Heart right ventricle (tissue), 16 donors: ENCODE data around the gene SFI1. TPM values are rescaled to one million over a fixed set of nuclear protein-coding genes. Genes with fewer than 3 reads are reported as not detected.

Experiments
- ATAC-seq, 8 donors: fragments of 200-7000 bp; cut with Tn5 transposase; one replicate each; pipeline ENCODE4 v1.9.1; 2020; ENCODE audit warnings: mild to moderate bottlenecking in 8 of 8, moderate library complexity in 8 of 8, moderate number of reproducible peaks in 1 of 8
- DNase-seq, 2 donors: peaks; one replicate each; pipeline ENCODE4 v3.0.0-alpha.2; 2020
- H3K27ac ChIP-seq, 10 donors: fragments of 200-600 bp; sonication (generic) in 2 of 10; one replicate each; pipeline versions ENCODE4 v1.5.0 to v1.8.0; 2020 to 2022; ENCODE audit warnings: mild to moderate bottlenecking in 3 of 10
- H3K27me3 ChIP-seq, 7 donors: fragments of 200-600 bp; one replicate each; pipeline ENCODE4 v1.8.0; 2021 to 2022; ENCODE audit warnings: mild to moderate bottlenecking in 2 of 7
- H3K36me3 ChIP-seq, 9 donors: fragments of 200-600 bp; sonication (generic) in 1 of 9; one replicate each; pipeline versions ENCODE4 v1.5.0 to v1.8.0; 2020 to 2022; ENCODE audit warnings: mild to moderate bottlenecking in 2 of 9
- H3K4me1 ChIP-seq, 9 donors: fragments of 200-600 bp; sonication (generic) in 1 of 9; one replicate each; pipeline versions ENCODE4 v1.5.0 to v1.8.0; 2020 to 2022; ENCODE audit warnings: mild to moderate bottlenecking in 4 of 9
- H3K4me3 ChIP-seq, 10 donors: fragments of 200-600 bp; sonication (generic) in 2 of 10; one replicate each; pipeline versions ENCODE4 v1.5.0 to v1.8.0; 2020 to 2022; ENCODE audit warnings: mild to moderate bottlenecking in 7 of 10, moderate library complexity in 2 of 10
- H3K9me3 ChIP-seq, 11 donors: fragments of 200-600 bp in 10 of 11; sonication (generic) in 2 of 11; one replicate each; pipeline versions ENCODE4 v1.5.0 to v1.8.0; 2013 to 2022; ENCODE audit warnings: mild to moderate bottlenecking in 2 of 11, control low read depth in 1 of 11, moderate library complexity in 1 of 11
- WGBS, 2 donors: extraction: QIAGEN DNeasy Blood & Tissue Kit; methylation state at CpG; one replicate each; pipeline ENCODE4 v1.1.7; 2013; ENCODE audit warnings: inconsistent platforms in 1 of 2; 5-methylcytosine and 5-hydroxymethylcytosine counted together
- intact Hi-C, 10 donors: fragments of 100-400 bp; cut with DNase I; formaldehyde crosslinking; loops; one replicate each; pipeline versions ENCODE4 v1.11.1 to v1.14.2; 2022
- polyA plus RNA-seq, 2 donors: library from polyadenylated mRNA; stranded (reverse); fragments of 200-250 nt; gene quantifications; one replicate each; pipeline ENCODE4 v1.2.3, GENCODE V29; 2013
- total RNA-seq, 10 donors: library from RNA; stranded (reverse); fragmentation: NEBNext Ultra II Directional in 3 of 10; extraction: Animal tissue kit (Norgen Biotek cat#: 25700) in 3 of 10; gene quantifications; one replicate each; pipeline versions ENCODE4 v1.2.1 to v1.2.4, GENCODE V29; 2021 to 2023
- TF ChIP-seq, protein P1 (sequence below), 9 donors: fragments of 200-600 bp; sonication (generic) in 2 of 9; IDR thresholded peaks; one replicate each; pipeline versions ENCODE4 v1.5.0 to v1.8.0; 2021 to 2022; ENCODE audit warnings: antibody characterized with exemption in 9 of 9, mild to moderate bottlenecking in 5 of 9, moderate library complexity in 1 of 9
- donor health status: Arrhythmogenic right ventricular cardiomyopathy.
- donor health status: ischemic (EF 13 %, LVEDD 7.1; RV severe dilation, severe dysfunction).
- donor health status: healthy with polysubstance abuse.
- donor health status: DM: no; HTN: yes; CAD: no.
- donor health status: DM: no; HTN: no; CAD: no.
- donor health status: ischemic (EF 25% LVEDD 6.9; RV normal size, moderate dysfunction).
- donor health status: ischemic (EF 25% LVEDD 5.7; RV mildly dilated, moderate dysfunction).
- donor health status: healthy.
- donor health status: DM: yes; HTN: yes; CAD: no.
- donor health status: Ischemic cardiomyopathy.
- donor health status: ischemic (EF 35%, LVEDD 5.7; RV mildly dilated, moderate dysfunction).
- donor health status: nonischemic (EF 11% LVEDD 7.7; RV severe dilation, severe dysfunction).
- donor health status: DM: yes; HTN: yes; CAD: no.
- donor health status: PGD.
- donor health status: ischemic (EF 29% LVEDD 5.4; RV normal size, mild dysfunction).
- donor health status: nonischemic (EF 23%, LVEDD 6.1; RV moderate dilation, normal function).

SFI1 gene
- total and polyA plus RNA-seq, 12 donors: 4.7 to 20.1 (median 7.3) TPM

DNA sequence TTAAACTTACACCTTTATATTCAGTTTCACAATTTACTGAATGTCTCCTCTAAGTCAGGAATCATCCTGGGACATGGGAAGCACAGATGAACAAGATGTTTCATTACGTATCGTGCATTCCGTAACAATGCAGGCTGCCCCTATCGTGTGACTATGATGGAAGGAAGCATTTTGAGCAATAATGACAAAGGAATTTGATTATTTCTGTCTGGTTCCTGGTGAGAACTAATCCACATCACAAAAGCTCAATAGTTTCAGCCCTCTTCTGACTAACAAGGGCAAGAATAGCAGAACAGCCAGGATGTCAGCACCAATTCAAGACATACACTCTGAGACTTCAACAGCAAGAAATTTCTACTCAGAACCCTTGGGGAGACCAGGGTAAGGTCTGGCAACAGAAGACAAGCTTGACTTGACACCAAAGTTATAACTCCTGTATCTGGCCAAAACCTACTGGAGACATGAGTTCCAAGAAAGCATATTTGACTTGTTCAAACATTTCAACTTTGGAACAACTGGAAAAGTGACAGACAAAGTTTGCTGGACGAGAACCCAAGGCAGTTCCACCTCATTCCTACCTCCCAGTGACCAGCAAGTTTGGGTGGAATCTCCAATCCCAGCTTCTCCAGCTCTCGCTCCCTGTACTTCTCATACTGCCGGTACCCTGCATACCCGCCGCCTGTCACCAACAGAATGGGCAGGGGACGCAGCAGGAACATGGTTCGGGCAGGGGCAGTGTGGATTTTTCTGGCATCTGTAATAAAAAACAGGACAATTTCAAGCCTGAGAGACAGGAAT, 151.4 kb downstream of the SFI1 start:
- 87% methylated on average over 11 of the region's 11 CpGs for WGBS, 2 donors
- intact Hi-C loops: no loop called here
- ATAC-seq (no peak), DNase-seq (no peak)
- no peaks in the 10 kb centered on the region for H3K9me3 ChIP-seq
- no peak overlapping the region for H3K4me3 ChIP-seq
- H3K27ac ChIP-seq: no peak overlapping the region
- H3K36me3 ChIP-seq: peaks cover 0 to 69% (median 18%) of the 10 kb centered on the region in 9 donors
- TF ChIP-seq, protein P1, sequence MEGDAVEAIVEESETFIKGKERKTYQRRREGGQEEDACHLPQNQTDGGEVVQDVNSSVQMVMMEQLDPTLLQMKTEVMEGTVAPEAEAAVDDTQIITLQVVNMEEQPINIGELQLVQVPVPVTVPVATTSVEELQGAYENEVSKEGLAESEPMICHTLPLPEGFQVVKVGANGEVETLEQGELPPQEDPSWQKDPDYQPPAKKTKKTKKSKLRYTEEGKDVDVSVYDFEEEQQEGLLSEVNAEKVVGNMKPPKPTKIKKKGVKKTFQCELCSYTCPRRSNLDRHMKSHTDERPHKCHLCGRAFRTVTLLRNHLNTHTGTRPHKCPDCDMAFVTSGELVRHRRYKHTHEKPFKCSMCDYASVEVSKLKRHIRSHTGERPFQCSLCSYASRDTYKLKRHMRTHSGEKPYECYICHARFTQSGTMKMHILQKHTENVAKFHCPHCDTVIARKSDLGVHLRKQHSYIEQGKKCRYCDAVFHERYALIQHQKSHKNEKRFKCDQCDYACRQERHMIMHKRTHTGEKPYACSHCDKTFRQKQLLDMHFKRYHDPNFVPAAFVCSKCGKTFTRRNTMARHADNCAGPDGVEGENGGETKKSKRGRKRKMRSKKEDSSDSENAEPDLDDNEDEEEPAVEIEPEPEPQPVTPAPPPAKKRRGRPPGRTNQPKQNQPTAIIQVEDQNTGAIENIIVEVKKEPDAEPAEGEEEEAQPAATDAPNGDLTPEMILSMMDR (IDR thresholded peaks at IDR 0.05): no peak
- H3K4me1 ChIP-seq: peaks cover 0 to 36% (median 0%) of the 10 kb centered on the region in 9 donors
- no peaks in the 10 kb centered on the region for H3K27me3 ChIP-seq

DNA sequence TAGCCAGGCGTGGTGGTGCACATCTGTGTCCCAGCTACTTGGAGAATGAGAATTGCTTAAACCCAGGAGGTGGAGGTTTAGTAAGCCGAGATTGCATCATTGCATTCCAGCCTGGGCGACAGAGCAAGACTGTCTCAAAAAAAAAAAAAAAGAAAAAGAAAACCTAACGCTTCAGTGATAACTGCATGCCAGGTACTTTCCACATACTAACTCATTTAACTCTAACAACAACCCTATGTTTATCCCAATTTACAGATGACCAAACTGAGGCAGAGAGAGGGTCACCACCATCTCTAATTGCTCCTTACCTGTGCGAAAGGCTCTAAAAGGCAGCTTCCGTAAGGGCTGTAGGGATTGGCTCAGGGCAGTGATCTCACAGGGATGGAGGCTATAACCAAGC, 154.1 kb downstream of the SFI1 start:
- WGBS, 2 donors: 76 to 86% methylated on average over 6 of the region's 6 CpGs
- TF ChIP-seq, protein P1 (IDR thresholded peaks at IDR 0.05): no peak
- ATAC-seq (peak in 1 of 8 donors; percentile 51), DNase-seq (no peak)
- no peak overlapping the region for H3K4me3 ChIP-seq
- peaks cover 0 to 52% (median 18%) of the 10 kb centered on the region in 9 donors for H3K36me3 ChIP-seq
- H3K27me3 ChIP-seq: no peaks in the 10 kb centered on the region
- no peaks in the 10 kb centered on the region for H3K9me3 ChIP-seq
- intact Hi-C loops: no loop called here
- H3K27ac ChIP-seq: no peak overlapping the region
- peaks cover 0 to 33% (median 0%) of the 10 kb centered on the region in 9 donors for H3K4me1 ChIP-seq

DNA sequence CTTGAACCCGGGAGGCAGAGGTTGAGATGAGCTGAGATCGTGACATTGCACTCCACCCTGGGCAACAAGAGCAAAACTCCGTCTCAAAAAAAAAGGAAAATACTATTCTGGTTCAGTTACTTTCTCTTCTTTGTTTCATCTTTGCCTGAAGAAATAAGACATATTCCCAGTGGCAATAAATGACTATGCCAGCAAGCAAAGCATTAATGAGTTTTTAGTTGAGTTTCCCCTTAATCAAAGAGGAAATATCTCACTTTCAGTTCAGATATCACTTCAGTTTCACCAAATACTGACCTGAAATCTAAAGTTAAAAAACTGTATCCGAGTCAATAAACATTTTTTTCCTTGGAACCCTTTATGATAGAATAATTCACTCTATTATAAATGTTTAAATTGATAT, 155.3 kb downstream of the SFI1 start:
- Histone ChIP-seq H3K9me3 (no peaks in the 10 kb centered on the region), H3K4me1 (peaks cover 0 to 25% (median 0%) of the 10 kb centered on the region in 9 donors), H3K36me3 (peaks cover 0 to 41% (median 11%) of the 10 kb centered on the region in 9 donors), H3K4me3 (no peak overlapping the region), H3K27ac (no peak overlapping the region), H3K27me3 (no peaks in the 10 kb centered on the region)
- no peak for ATAC-seq
- 88 to 92% methylated on average over 4 of the region's 4 CpGs for WGBS, 2 donors
- no peak for DNase-seq
- intact Hi-C loops: no loop called here
- TF ChIP-seq, protein P1 (IDR thresholded peaks at IDR 0.05): no peak

DNA sequence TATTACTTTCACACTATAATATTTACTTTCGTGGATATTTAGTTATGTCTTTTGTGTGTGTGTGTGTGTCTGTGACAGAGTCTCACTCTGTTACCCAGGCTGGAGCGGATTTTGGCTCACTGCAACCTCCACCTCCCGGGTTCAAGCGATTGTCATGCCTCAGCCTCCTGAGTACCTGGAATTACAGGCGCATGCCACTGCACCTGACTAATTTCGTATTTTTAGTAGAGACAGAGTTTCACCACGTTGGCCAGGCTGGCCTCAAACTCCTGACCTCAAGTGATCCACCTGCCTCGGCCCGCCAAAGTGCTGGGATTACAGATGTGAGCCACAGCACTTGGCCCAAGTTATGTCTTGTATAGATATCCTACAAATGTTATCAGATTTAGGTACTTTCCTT, 155.8 kb downstream of the SFI1 start:
- no peaks in the 10 kb centered on the region for H3K9me3 ChIP-seq
- peaks cover 0 to 37% (median 9%) of the 10 kb centered on the region in 9 donors for H3K36me3 ChIP-seq
- H3K4me3 ChIP-seq: no peak overlapping the region
- H3K27ac ChIP-seq: no peak overlapping the region
- ATAC-seq (peak in 1 of 8 donors; percentile 9), DNase-seq (no peak)
- 81 to 89% methylated on average over 9 of the region's 9 CpGs for WGBS, 2 donors
- H3K4me1 ChIP-seq: peaks cover 0 to 25% (median 0%) of the 10 kb centered on the region in 9 donors
- H3K27me3 ChIP-seq: no peaks in the 10 kb centered on the region
- TF ChIP-seq, protein P1 (IDR thresholded peaks at IDR 0.05): no peak
- intact Hi-C loops: no loop called here
